ENCODE data around the gene CTNNA1.
A peak's percentile ranks its signal among the peaks of the same experiment; 100 is the strongest.

CTNNA1 gene

GRCh38 chr5:138824516-138824915 lies 71.3 kb downstream of the CTNNA1 start:
- TF ChIP-seq GLIS3 (CRISPR knock-in tag; IDR thresholded peaks at IDR 0.05) = no peak
- no peak for TF ChIP-seq SNAI2 (CRISPR knock-in tag; IDR thresholded peaks at IDR 0.05)
- no peak for TF ChIP-seq OSR1 (CRISPR knock-in tag; IDR thresholded peaks at IDR 0.05)
- TF ChIP-seq ZC3H10 (CRISPR knock-in tag; IDR thresholded peaks at IDR 0.05) = no peak
- TF ChIP-seq CREB5 (CRISPR knock-in tag; IDR thresholded peaks at IDR 0.05; ENCODE audit: low read depth) = no peak
- TF ChIP-seq ARNTL (CRISPR knock-in tag; IDR thresholded peaks at IDR 0.05; ENCODE audit: borderline replicate concordance, low read depth) = no peak
- no peak for TF ChIP-seq ZNF70 (CRISPR knock-in tag; IDR thresholded peaks at IDR 0.05)
- TF ChIP-seq ZNF8 (CRISPR knock-in tag; IDR thresholded peaks at IDR 0.05) = no peak
- no peak for TF ChIP-seq CSDC2 (CRISPR knock-in tag; IDR thresholded peaks at IDR 0.05)
- TF ChIP-seq ZFP30 (CRISPR knock-in tag; IDR thresholded peaks at IDR 0.05) = no peak
- ATAC-seq = peak; percentile 67

GRCh38 chr5:138824924-138825863 lies 72.0 kb downstream of the CTNNA1 start:
- peak; percentile 84 for ATAC-seq
- no peak for TF ChIP-seq BACH2 (CRISPR knock-in tag; IDR thresholded peaks at IDR 0.05; ENCODE audit: borderline replicate concordance)
- TF ChIP-seq TOX (CRISPR knock-in tag; IDR thresholded peaks at IDR 0.05; ENCODE audit: borderline replicate concordance) = no peak
- no peak for TF ChIP-seq ZFP30 (CRISPR knock-in tag; IDR thresholded peaks at IDR 0.05)
- no peak for TF ChIP-seq RARB (CRISPR knock-in tag; IDR thresholded peaks at IDR 0.05)
- no peak for TF ChIP-seq GLIS3 (CRISPR knock-in tag; IDR thresholded peaks at IDR 0.05)
- TF ChIP-seq ZC3H10 (CRISPR knock-in tag; IDR thresholded peaks at IDR 0.05) = no peak
- no peak for TF ChIP-seq POU6F1 (CRISPR knock-in tag; IDR thresholded peaks at IDR 0.05; ENCODE audit: borderline replicate concordance, low read depth)
- TF ChIP-seq PPARA (CRISPR knock-in tag; IDR thresholded peaks at IDR 0.05; ENCODE audit: borderline replicate concordance) = no peak
- no peak for TF ChIP-seq ZFP3 (CRISPR knock-in tag; IDR thresholded peaks at IDR 0.05)
- TF ChIP-seq, protein P1, sequence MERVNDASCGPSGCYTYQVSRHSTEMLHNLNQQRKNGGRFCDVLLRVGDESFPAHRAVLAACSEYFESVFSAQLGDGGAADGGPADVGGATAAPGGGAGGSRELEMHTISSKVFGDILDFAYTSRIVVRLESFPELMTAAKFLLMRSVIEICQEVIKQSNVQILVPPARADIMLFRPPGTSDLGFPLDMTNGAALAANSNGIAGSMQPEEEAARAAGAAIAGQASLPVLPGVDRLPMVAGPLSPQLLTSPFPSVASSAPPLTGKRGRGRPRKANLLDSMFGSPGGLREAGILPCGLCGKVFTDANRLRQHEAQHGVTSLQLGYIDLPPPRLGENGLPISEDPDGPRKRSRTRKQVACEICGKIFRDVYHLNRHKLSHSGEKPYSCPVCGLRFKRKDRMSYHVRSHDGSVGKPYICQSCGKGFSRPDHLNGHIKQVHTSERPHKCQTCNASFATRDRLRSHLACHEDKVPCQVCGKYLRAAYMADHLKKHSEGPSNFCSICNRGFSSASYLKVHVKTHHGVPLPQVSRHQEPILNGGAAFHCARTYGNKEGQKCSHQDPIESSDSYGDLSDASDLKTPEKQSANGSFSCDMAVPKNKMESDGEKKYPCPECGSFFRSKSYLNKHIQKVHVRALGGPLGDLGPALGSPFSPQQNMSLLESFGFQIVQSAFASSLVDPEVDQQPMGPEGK (CRISPR knock-in tag; IDR thresholded peaks at IDR 0.05; ENCODE audit: borderline replicate concordance) = no peak
- TF ChIP-seq CREB5 (CRISPR knock-in tag; IDR thresholded peaks at IDR 0.05; ENCODE audit: low read depth) = no peak
- no peak for TF ChIP-seq SNAI2 (CRISPR knock-in tag; IDR thresholded peaks at IDR 0.05)
- TF ChIP-seq TCF4 (CRISPR knock-in tag; IDR thresholded peaks at IDR 0.05; ENCODE audit: borderline replicate concordance) = no peak

- no peak for TF ChIP-seq POU6F1 (CRISPR knock-in tag; IDR thresholded peaks at IDR 0.05; ENCODE audit: borderline replicate concordance, low read depth)
- no peak for TF ChIP-seq ZNF565 (CRISPR knock-in tag; conservative IDR thresholded peaks at IDR 0.05; ENCODE audit: low read depth)
- TF ChIP-seq SNAI2 (CRISPR knock-in tag; IDR thresholded peaks at IDR 0.05) = no peak
- no peak for TF ChIP-seq OSR1 (CRISPR knock-in tag; IDR thresholded peaks at IDR 0.05)
- no peak for ATAC-seq
Observed at GRCh38 chr5:138828556-138828955, 75.3 kb downstream of the CTNNA1 start.

DNA sequence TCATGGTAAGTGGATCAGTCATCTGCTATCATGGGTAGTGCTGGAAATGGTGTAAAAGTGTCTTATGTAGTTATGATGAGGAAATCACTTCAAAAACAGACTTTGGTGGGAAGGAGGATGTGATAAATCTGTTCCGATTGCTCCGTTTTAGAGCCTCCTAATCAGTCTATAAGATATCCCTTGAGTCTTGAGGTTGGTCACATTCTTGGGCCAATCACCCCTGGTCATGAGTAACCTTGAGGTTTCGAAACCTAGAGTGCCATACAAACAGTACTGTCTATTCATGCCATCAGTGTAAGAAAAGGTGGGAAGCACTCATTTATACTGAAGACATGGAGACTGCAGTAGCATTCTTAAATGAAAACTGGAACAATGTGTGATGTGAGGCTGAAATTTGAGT lies 76.1 kb downstream of the CTNNA1 start:
- no peak for ATAC-seq
- TF ChIP-seq TOX (CRISPR knock-in tag; IDR thresholded peaks at IDR 0.05; ENCODE audit: borderline replicate concordance) = no peak
- no peak for TF ChIP-seq GLIS3 (CRISPR knock-in tag; IDR thresholded peaks at IDR 0.05)
- no peak for TF ChIP-seq SNAI2 (CRISPR knock-in tag; IDR thresholded peaks at IDR 0.05)
- TF ChIP-seq POU6F1 (CRISPR knock-in tag; IDR thresholded peaks at IDR 0.05; ENCODE audit: borderline replicate concordance, low read depth) = no peak
- no peak for TF ChIP-seq ESRRG (CRISPR knock-in tag; IDR thresholded peaks at IDR 0.05)
- no peak for TF ChIP-seq ZNF70 (CRISPR knock-in tag; IDR thresholded peaks at IDR 0.05)
- no peak for TF ChIP-seq TSHZ2 (CRISPR knock-in tag; IDR thresholded peaks at IDR 0.05)
- no peak for TF ChIP-seq BACH2 (CRISPR knock-in tag; IDR thresholded peaks at IDR 0.05; ENCODE audit: borderline replicate concordance)
- no peak for TF ChIP-seq ZC3H10 (CRISPR knock-in tag; IDR thresholded peaks at IDR 0.05)
- no peak for TF ChIP-seq ZFP3 (CRISPR knock-in tag; IDR thresholded peaks at IDR 0.05)

Data from SK-N-SH treated with all-trans-retinoic acid at 6 μM for 48 hours (cell line).